A673 (cell line): ENCODE data around the gene DCLK1.

Experiments
- EZH2 ChIP-seq: fragments of 200-600 bp; sonication (generic); IDR thresholded peaks from 2 replicates; pipeline ENCODE4 v1.6.1; 2017; ENCODE audit warnings: borderline replicate concordance, low read depth, mild to moderate bottlenecking, mixed read lengths, antibody characterized with exemption, low read length; ENCODE audit not compliant: poor library complexity, severe bottlenecking
- TF ChIP-seq, protein P1 (sequence below): fragments of 300-800, 200-600 bp; sonication (generic); conservative IDR thresholded peaks from 2 replicates; pipeline ENCODE4 v1.5.1; 2017; ENCODE audit warnings: low read depth, mild to moderate bottlenecking, antibody characterized with exemption, low read length, moderate library complexity, mixed read lengths

DNA sequence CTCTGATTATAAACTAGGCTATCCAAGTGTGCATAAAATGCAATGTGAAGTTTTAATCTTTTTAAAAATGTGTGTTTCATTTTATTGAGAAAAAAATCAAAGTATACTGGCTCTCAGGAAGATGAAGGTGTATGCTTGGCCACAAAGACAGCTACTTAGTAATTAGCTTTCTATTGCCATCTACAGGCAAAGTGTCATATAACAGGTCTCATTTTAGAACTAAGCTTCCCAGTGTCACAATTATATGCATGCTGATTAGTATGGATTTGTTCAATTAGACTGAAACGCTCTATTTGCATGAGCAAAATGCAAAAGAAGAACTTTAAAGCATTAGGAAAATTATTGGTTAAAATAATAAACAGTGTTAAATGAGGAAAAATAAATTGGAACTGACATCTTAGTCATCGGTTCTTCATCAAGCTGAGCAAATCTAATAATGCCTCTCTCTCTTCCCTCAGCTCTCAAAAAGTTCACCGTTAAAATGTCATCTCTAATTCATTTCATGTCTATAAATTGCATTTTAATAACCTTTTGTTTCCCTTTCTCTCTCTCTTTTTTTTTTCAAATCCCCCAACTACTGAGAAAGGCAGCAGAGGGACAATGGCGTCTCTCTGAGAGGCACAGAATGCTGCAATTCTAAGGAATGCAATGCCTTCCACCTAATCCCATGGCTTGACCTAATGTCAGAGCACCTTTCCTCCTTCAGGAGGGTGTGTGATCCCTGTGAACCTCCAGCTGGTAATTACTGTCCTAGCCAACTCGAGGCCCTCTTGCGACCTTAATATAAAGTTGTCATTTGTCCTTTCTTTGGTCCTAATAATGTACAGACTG lies 341.6 kb downstream of the DCLK1 start:
- TF ChIP-seq, protein P1, sequence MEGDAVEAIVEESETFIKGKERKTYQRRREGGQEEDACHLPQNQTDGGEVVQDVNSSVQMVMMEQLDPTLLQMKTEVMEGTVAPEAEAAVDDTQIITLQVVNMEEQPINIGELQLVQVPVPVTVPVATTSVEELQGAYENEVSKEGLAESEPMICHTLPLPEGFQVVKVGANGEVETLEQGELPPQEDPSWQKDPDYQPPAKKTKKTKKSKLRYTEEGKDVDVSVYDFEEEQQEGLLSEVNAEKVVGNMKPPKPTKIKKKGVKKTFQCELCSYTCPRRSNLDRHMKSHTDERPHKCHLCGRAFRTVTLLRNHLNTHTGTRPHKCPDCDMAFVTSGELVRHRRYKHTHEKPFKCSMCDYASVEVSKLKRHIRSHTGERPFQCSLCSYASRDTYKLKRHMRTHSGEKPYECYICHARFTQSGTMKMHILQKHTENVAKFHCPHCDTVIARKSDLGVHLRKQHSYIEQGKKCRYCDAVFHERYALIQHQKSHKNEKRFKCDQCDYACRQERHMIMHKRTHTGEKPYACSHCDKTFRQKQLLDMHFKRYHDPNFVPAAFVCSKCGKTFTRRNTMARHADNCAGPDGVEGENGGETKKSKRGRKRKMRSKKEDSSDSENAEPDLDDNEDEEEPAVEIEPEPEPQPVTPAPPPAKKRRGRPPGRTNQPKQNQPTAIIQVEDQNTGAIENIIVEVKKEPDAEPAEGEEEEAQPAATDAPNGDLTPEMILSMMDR = peak; percentile 66
- TF ChIP-seq EZH2 = no peak
